ENCODE measurements around the gene CD86. TPM values are rescaled to one million over a fixed set of nuclear protein-coding genes. Genes with fewer than 3 reads are reported as not detected.

Gene CD86, protein sequence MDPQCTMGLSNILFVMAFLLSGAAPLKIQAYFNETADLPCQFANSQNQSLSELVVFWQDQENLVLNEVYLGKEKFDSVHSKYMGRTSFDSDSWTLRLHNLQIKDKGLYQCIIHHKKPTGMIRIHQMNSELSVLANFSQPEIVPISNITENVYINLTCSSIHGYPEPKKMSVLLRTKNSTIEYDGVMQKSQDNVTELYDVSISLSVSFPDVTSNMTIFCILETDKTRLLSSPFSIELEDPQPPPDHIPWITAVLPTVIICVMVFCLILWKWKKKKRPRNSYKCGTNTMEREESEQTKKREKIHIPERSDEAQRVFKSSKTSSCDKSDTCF
- not detected for total RNA-seq (2021; ENCODE audit: unreplicated experiment)
- not detected for polyA plus RNA-seq (2012; ENCODE audit: insufficient read length)
- Bru-seq, nascent RNA: percentile 6 among the genes with signal in this experiment
- BruChase-seq, experiment 1, labeled RNA remaining after a 2-hour chase: percentile 7 among the genes with signal in this experiment
- BruChase-seq, experiment 2, labeled RNA remaining after a 6-hour chase: percentile 15 among the genes with signal in this experiment
- long read RNA-seq: 0 reads

DNA sequence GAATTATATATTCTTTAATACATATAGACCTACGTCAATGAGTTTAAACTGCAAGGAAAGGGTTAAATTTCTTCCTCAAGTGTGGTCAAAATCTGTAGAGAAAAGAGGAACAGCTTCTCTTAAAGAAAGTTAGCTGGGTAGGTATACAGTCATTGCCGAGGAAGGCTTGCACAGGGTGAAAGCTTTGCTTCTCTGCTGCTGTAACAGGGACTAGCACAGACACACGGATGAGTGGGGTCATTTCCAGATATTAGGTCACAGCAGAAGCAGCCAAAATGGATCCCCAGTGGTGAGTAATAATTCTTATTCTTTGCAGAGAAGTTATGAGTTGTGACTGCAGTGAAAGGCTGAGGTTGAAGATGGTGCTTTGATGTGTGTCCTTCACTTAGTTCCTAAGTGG, at the start of gene CD86:
CD86 (plus strand) TSS at position 148 of the 400 bp plus-strand sequence; CDS start at position 276, 128 bp downstream.
- Histone ChIP-seq H3K4me3 (ENCODE audit: low read depth in 2 of 2, low read length in 2 of 2) (no peak within 1 kb of the TSS), H3K27me3 (ENCODE audit: control insufficient read depth, insufficient read depth, low read length) (peaks cover 9% of the 10 kb centered on the region; the same call in 1 of the 2 replicates), H3K36me3 (ENCODE audit: control insufficient read depth, insufficient read depth, low read length) (no peaks in the 10 kb centered on the region), H3K9me3 (ENCODE audit: control insufficient read depth, insufficient read depth, low read depth, low read length) (no peaks in the 10 kb centered on the region), H3K27ac (ENCODE audit: low read length) (no peak within 1 kb of the TSS), H3K4me1 (ENCODE audit: control insufficient read depth, insufficient read depth, low read length) (no peaks in the 10 kb centered on the region)
- in situ Hi-C loops (cut with HindIII; ENCODE audit: low pct_unique_long_range_greater_than_20kb, low sequenced_read_pairs) (no loop called here), intact Hi-C loops (cut with micrococcal nuclease; ENCODE audit: unreplicated experiment) (no loop called here)
- BruUV-seq (replicated peaks): no TSS peak
- CTCF ChIA-PET: no interaction called here
- ATAC-seq (no peak), DNase-seq (ENCODE audit: low read depth, low spot score) (no peak)
- no peak for TF ChIP-seq POLR2AphosphoS5 (IDR thresholded peaks at IDR 0.05; ENCODE audit: low read depth, low read length)
- TF ChIP-seq, protein P1, sequence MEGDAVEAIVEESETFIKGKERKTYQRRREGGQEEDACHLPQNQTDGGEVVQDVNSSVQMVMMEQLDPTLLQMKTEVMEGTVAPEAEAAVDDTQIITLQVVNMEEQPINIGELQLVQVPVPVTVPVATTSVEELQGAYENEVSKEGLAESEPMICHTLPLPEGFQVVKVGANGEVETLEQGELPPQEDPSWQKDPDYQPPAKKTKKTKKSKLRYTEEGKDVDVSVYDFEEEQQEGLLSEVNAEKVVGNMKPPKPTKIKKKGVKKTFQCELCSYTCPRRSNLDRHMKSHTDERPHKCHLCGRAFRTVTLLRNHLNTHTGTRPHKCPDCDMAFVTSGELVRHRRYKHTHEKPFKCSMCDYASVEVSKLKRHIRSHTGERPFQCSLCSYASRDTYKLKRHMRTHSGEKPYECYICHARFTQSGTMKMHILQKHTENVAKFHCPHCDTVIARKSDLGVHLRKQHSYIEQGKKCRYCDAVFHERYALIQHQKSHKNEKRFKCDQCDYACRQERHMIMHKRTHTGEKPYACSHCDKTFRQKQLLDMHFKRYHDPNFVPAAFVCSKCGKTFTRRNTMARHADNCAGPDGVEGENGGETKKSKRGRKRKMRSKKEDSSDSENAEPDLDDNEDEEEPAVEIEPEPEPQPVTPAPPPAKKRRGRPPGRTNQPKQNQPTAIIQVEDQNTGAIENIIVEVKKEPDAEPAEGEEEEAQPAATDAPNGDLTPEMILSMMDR (IDR thresholded peaks at IDR 0.05): no peak
- TF ChIP-seq, protein P2, sequence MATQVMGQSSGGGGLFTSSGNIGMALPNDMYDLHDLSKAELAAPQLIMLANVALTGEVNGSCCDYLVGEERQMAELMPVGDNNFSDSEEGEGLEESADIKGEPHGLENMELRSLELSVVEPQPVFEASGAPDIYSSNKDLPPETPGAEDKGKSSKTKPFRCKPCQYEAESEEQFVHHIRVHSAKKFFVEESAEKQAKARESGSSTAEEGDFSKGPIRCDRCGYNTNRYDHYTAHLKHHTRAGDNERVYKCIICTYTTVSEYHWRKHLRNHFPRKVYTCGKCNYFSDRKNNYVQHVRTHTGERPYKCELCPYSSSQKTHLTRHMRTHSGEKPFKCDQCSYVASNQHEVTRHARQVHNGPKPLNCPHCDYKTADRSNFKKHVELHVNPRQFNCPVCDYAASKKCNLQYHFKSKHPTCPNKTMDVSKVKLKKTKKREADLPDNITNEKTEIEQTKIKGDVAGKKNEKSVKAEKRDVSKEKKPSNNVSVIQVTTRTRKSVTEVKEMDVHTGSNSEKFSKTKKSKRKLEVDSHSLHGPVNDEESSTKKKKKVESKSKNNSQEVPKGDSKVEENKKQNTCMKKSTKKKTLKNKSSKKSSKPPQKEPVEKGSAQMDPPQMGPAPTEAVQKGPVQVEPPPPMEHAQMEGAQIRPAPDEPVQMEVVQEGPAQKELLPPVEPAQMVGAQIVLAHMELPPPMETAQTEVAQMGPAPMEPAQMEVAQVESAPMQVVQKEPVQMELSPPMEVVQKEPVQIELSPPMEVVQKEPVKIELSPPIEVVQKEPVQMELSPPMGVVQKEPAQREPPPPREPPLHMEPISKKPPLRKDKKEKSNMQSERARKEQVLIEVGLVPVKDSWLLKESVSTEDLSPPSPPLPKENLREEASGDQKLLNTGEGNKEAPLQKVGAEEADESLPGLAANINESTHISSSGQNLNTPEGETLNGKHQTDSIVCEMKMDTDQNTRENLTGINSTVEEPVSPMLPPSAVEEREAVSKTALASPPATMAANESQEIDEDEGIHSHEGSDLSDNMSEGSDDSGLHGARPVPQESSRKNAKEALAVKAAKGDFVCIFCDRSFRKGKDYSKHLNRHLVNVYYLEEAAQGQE (IDR thresholded peaks at IDR 0.05; ENCODE audit: insufficient read depth in 1 of 2, low read depth in 2 of 2, low read length in 1 of 2): no peak
- POLR2A ChIA-PET: no interaction called here

DNA sequence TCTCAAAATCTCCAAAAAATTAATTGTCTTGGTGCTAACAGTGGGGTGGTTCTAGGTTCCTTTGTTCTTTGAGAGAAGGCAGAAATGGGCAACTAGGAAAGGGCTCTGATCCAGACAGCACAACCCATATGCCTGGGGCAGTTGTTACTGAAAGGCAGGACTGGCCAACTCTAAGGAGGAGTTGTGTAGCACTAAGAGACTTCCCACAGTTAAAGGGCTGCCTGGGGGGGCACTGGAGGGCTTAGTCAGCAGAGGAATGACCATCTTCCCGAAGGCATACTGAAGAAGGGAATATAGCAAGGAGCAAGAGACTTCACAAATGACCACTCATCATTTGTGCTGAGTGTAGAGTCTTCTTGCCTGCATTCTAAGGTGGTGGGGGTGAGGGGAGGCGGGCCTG, 48.9 kb upstream of the CD86 start:
- H3K36me3 ChIP-seq (ENCODE audit: control insufficient read depth, insufficient read depth, low read length): no peaks in the 10 kb centered on the region
- intact Hi-C loops (cut with micrococcal nuclease; ENCODE audit: unreplicated experiment) (no loop called here), in situ Hi-C loops (cut with HindIII; ENCODE audit: low pct_unique_long_range_greater_than_20kb, low sequenced_read_pairs) (no loop called here)
- no peak for ATAC-seq
- H3K9me3 ChIP-seq (ENCODE audit: control insufficient read depth, insufficient read depth, low read depth, low read length): no peaks in the 10 kb centered on the region
- ChIA-PET POLR2A (no interaction called here), CTCF (no interaction called here)
- H3K27ac ChIP-seq (ENCODE audit: low read length): no peak overlapping the region
- BruUV-seq (replicated peaks): no TSS peak
- H3K4me3 ChIP-seq (ENCODE audit: low read depth in 2 of 2, low read length in 2 of 2): no peak overlapping the region
- DNase-seq (ENCODE audit: low read depth, low spot score): no peak
- no peaks in the 10 kb centered on the region for H3K4me1 ChIP-seq (ENCODE audit: control insufficient read depth, insufficient read depth, low read length)
- H3K27me3 ChIP-seq (ENCODE audit: control insufficient read depth, insufficient read depth, low read length): peaks cover 10% of the 10 kb centered on the region; the same call in 1 of the 2 replicates
- no peak for TF ChIP-seq POLR2AphosphoS5 (IDR thresholded peaks at IDR 0.05; ENCODE audit: low read depth, low read length)
- TF ChIP-seq SIN3A (IDR thresholded peaks at IDR 0.05; ENCODE audit: borderline replicate concordance, insufficient read depth, low read depth, low read length): no peak
- TF ChIP-seq TCF7L2 (IDR thresholded peaks at IDR 0.05; ENCODE audit: low read depth, low read length): no peak
- TF ChIP-seq, protein P2 (IDR thresholded peaks at IDR 0.05; ENCODE audit: insufficient read depth in 1 of 2, low read depth in 2 of 2, low read length in 1 of 2): no peak
- TF ChIP-seq, protein P1 (IDR thresholded peaks at IDR 0.05): no peak
